ENCODE data around the gene KIRREL3. TPM values are rescaled to one million over a fixed set of nuclear protein-coding genes. Genes with fewer than 3 reads are reported as not detected.

Gene KIRREL3
- total and polyA plus RNA-seq, 9 of the 15 experiments (the other 6 are each of a cell fraction or from before 2014, with no cell fraction given), result 0.04 to 0.10 TPM; not detected in 7

DNA sequence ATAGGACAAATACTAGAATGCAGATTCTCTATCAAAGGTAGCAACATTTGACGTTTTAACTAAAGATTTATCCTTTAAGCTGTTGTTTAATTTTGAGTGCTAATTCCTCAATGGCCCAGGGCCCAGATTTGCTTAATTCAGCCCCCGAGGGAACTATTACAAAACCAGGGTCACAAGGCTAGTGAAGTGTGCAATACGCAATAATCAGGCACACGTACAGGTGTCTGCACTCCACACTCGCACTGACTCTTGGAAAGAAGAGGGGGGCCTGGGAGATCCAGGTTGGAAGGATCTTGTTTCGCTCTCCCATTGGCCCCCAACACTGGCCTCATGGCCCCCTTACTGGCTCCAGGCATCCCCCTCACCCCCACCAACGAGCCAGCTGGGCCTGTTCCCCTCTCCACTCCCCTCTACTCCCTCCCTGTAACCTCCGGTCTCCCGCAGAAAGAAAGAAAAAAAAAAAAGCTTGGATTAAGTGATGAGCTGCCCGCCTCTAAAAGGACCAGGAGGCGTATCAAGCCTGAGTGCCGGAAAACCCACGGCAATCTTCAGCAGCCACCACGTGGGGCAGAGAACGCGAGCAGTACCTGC, 2.2 kb upstream of the KIRREL3 start:
- ChIA-PET POLR2A (interaction anchor here (0.6 kb wide), 1 partner anchor 668 kb away, joined by 3 read pairs; no protein-coding TSS in a partner anchor), CTCF (ENCODE audit: low intra/inter-chr PET ratio) (no interaction called here)
- H3K4me2 ChIP-seq (ENCODE audit: insufficient read depth, low read length), result no peak overlapping the region
- peaks cover 0 to 4% of the 10 kb centered on the region in 2 experiments; a peak in 1 of 5 replicates for H3K4me1 ChIP-seq (replicated peaks in 1 of 2; ENCODE audit: control insufficient read depth in 2 of 2, insufficient read depth in 2 of 2, low read length in 2 of 2)
- H3K27ac ChIP-seq (ENCODE audit: extremely low read depth, low read depth, low read length), result no peak overlapping the region
- in situ Hi-C loops (cut with MboI), result no loop called here
- no peak overlapping the region for H3K9ac ChIP-seq (ENCODE audit: insufficient read depth in 1 of 2, low read depth in 2 of 2, low read length in 2 of 2)
- no peak for ATAC-seq
- H2AFZ ChIP-seq (ENCODE audit: low read depth, low read length), result no peak overlapping the region
- H3K27me3 ChIP-seq (ENCODE audit: control insufficient read depth in 2 of 2, insufficient read depth in 2 of 2, low read length in 2 of 2), result peaks cover 15 to 24% of the 10 kb centered on the region in 2 experiments; a peak in 3 of 5 replicates
- no peak overlapping the region for H3K4me3 ChIP-seq
- H4K20me1 ChIP-seq (replicated peaks; ENCODE audit: control insufficient read depth, insufficient read depth, low read length), result no peaks in the 10 kb centered on the region
- H3K36me3 ChIP-seq (ENCODE audit: control insufficient read depth, insufficient read depth, low read length), result no peaks in the 10 kb centered on the region
- H3K9me1 ChIP-seq (ENCODE audit: control insufficient read depth, insufficient read depth, low read length), result no peaks in the 10 kb centered on the region
- WGBS (ENCODE audit: insufficient coverage, low coverage, missing lambda C conversion rate), result 3% methylated on average over 16 of the region's 16 CpGs
- no peaks in the 10 kb centered on the region for H3K9me3 ChIP-seq (replicated peaks; ENCODE audit: control insufficient read depth, insufficient read depth, low read depth, low read length)
- intact Hi-C loops (cut with micrococcal nuclease), result no loop called here
- no peak for DNase-seq (ENCODE audit: extremely low read depth in 1 of 4, low spot score in 3 of 4)
- no peak for FAIRE-seq
- BruUV-seq (replicated peaks), result no TSS peak
- no peaks in the 10 kb centered on the region for H3K79me2 ChIP-seq (ENCODE audit: control insufficient read depth, insufficient read depth, low read length)
- TF ChIP-seq ASH1L (IDR thresholded peaks at IDR 0.05; ENCODE audit: borderline replicate concordance, low read depth, partially characterized antibody) (no peak), ZBTB26 (CRISPR knock-in tag; IDR thresholded peaks at IDR 0.05) (no peak), SREBF2 (CRISPR knock-in tag; IDR thresholded peaks at IDR 0.05) (no peak), EWSR1 (IDR thresholded peaks at IDR 0.05; ENCODE audit: borderline replicate concordance, low read depth, partially characterized antibody) (no peak), C11orf30 (IDR thresholded peaks at IDR 0.05; ENCODE audit: low read depth) (no peak), ETV5 (CRISPR knock-in tag; IDR thresholded peaks at IDR 0.05; ENCODE audit: low read depth) (no peak), RBM34 (IDR thresholded peaks at IDR 0.05; ENCODE audit: borderline replicate concordance, insufficient read depth, low read length) (no peak), ZNF12 (CRISPR knock-in tag; IDR thresholded peaks at IDR 0.05) (no peak), E2F3 (CRISPR knock-in tag; IDR thresholded peaks at IDR 0.05) (no peak), CBFA2T3 (IDR thresholded peaks at IDR 0.05) (no peak), ZFP30 (CRISPR knock-in tag; IDR thresholded peaks at IDR 0.05; ENCODE audit: borderline replicate concordance) (no peak), SMAD2 (IDR thresholded peaks at IDR 0.05; ENCODE audit: low read depth, low read length) (no peak), DPF2 (IDR thresholded peaks at IDR 0.05) (no peak), ZSCAN29 (IDR thresholded peaks at IDR 0.05) (no peak), MAFK (IDR thresholded peaks at IDR 0.05; ENCODE audit: low read length) (no peak), PRPF4 (IDR thresholded peaks at IDR 0.05; ENCODE audit: insufficient read depth, low read depth, low read length, poor library complexity, severe bottlenecking) (no peak), HMGN3 (IDR thresholded peaks at IDR 0.05; ENCODE audit: borderline replicate concordance, extremely low read depth, insufficient read length, low read depth, low read length) (no peak), CBX5 (IDR thresholded peaks at IDR 0.05; ENCODE audit: borderline replicate concordance, low read depth) (no peak)
- TF ChIP-seq, protein P1, sequence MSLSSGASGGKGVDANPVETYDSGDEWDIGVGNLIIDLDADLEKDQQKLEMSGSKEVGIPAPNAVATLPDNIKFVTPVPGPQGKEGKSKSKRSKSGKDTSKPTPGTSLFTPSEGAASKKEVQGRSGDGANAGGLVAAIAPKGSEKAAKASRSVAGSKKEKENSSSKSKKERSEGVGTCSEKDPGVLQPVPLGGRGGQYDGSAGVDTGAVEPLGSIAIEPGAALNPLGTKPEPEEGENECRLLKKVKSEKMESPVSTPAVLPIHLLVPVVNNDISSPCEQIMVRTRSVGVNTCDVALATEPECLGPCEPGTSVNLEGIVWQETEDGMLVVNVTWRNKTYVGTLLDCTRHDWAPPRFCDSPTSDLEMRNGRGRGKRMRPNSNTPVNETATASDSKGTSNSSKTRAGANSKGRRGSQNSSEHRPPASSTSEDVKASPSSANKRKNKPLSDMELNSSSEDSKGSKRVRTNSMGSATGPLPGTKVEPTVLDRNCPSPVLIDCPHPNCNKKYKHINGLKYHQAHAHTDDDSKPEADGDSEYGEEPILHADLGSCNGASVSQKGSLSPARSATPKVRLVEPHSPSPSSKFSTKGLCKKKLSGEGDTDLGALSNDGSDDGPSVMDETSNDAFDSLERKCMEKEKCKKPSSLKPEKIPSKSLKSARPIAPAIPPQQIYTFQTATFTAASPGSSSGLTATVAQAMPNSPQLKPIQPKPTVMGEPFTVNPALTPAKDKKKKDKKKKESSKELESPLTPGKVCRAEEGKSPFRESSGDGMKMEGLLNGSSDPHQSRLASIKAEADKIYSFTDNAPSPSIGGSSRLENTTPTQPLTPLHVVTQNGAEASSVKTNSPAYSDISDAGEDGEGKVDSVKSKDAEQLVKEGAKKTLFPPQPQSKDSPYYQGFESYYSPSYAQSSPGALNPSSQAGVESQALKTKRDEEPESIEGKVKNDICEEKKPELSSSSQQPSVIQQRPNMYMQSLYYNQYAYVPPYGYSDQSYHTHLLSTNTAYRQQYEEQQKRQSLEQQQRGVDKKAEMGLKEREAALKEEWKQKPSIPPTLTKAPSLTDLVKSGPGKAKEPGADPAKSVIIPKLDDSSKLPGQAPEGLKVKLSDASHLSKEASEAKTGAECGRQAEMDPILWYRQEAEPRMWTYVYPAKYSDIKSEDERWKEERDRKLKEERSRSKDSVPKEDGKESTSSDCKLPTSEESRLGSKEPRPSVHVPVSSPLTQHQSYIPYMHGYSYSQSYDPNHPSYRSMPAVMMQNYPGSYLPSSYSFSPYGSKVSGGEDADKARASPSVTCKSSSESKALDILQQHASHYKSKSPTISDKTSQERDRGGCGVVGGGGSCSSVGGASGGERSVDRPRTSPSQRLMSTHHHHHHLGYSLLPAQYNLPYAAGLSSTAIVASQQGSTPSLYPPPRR (CRISPR knock-in tag; IDR thresholded peaks at IDR 0.05; ENCODE audit: borderline replicate concordance), result no peak

Measured in K562 (cell line).